Mesothelial cell of epicardium (in vitro differentiated cells): ENCODE measurements around the gene TRAF2. TPM values are rescaled to one million over a fixed set of nuclear protein-coding genes. Genes with fewer than 3 reads are reported as not detected.

ENCODE experiments used
- DNase-seq, 2 experiments: peaks; one replicate each; pipeline ENCODE4 v3.0.0; 2021; ENCODE audit warnings: low spot score in 2 of 2; ENCODE audit not compliant: unreplicated experiment in 2 of 2
- H3K27ac Mint-ChIP-seq: 2 replicates; pipeline ENCODE4 v1.8.0; 2021; ENCODE audit warnings: mixed read lengths
- H3K27me3 Mint-ChIP-seq: 2 replicates; pipeline ENCODE4 v1.8.0; 2021; ENCODE audit warnings: low read depth, mixed read lengths
- H3K36me3 Mint-ChIP-seq: 2 replicates; pipeline ENCODE4 v1.8.0; 2021; ENCODE audit warnings: mixed read lengths
- H3K4me1 Mint-ChIP-seq: 2 replicates; pipeline ENCODE4 v1.8.0; 2021; ENCODE audit warnings: mixed read lengths
- H3K4me3 Mint-ChIP-seq: 2 replicates; pipeline ENCODE4 v1.8.0; 2021; ENCODE audit warnings: mild to moderate bottlenecking, moderate library complexity, mixed read lengths
- H3K9me3 Mint-ChIP-seq: 2 replicates; pipeline ENCODE4 v1.8.0; 2021; ENCODE audit warnings: mixed read lengths
- total RNA-seq: library from RNA; stranded (reverse); gene quantifications from 3 replicates; pipeline ENCODE4 v1.2.1, GENCODE V29; 2021
- TF ChIP-seq, protein P1 (sequence below): fragments of 200-600 bp; sonication (generic); IDR thresholded peaks from one replicate; pipeline ENCODE4 v1.5.0; 2021; ENCODE audit warnings: antibody characterized with exemption; ENCODE audit not compliant: unreplicated experiment

Gene TRAF2
- total RNA-seq, 1 donor from 2014 or later: 17.4 TPM

GRCh38 chr9:136952876-136953770 lies 66.8 kb downstream of the TRAF2 start:
- DNase-seq: no peak
- peaks cover 4% of the 10 kb centered on the region for H3K4me1 Mint-ChIP-seq
- H3K27me3 Mint-ChIP-seq: no peaks in the 10 kb centered on the region
- H3K4me3 Mint-ChIP-seq: no peak overlapping the region
- TF ChIP-seq, protein P1, sequence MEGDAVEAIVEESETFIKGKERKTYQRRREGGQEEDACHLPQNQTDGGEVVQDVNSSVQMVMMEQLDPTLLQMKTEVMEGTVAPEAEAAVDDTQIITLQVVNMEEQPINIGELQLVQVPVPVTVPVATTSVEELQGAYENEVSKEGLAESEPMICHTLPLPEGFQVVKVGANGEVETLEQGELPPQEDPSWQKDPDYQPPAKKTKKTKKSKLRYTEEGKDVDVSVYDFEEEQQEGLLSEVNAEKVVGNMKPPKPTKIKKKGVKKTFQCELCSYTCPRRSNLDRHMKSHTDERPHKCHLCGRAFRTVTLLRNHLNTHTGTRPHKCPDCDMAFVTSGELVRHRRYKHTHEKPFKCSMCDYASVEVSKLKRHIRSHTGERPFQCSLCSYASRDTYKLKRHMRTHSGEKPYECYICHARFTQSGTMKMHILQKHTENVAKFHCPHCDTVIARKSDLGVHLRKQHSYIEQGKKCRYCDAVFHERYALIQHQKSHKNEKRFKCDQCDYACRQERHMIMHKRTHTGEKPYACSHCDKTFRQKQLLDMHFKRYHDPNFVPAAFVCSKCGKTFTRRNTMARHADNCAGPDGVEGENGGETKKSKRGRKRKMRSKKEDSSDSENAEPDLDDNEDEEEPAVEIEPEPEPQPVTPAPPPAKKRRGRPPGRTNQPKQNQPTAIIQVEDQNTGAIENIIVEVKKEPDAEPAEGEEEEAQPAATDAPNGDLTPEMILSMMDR: no peak
- H3K9me3 Mint-ChIP-seq: peaks cover 8% of the 10 kb centered on the region
- H3K36me3 Mint-ChIP-seq: no peaks in the 10 kb centered on the region
- no peak overlapping the region for H3K27ac Mint-ChIP-seq

DNA sequence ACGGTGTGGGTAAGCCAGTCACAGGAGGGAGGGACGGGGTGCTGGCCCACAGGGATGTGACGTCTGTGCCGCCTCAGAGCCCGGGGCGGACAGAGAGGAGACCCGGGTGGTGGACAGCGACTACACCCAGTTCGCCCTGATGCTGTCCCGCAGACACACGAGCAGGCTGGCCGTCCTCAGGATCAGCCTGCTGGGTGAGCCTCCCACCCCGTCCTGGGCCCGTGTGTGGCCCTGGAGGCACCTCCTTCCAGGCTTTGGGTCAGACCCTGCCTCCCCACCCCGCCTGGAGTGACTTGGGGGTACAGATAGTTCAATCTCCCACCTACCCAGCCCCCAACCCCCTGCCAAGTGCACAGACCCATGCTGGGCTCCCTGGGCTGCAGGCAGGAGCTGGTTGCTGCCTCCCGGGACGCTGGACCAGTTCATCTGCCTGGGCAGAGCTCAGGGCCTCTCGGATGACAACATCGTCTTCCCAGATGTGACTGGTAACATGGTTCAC lies 67.5 kb downstream of the TRAF2 start:
- no peak for DNase-seq
- Mint-ChIP-seq H3K4me1 (peaks cover 2% of the 10 kb centered on the region), H3K27ac (no peak overlapping the region), H3K4me3 (no peak overlapping the region), H3K9me3 (peaks cover 8% of the 10 kb centered on the region), H3K36me3 (no peaks in the 10 kb centered on the region), H3K27me3 (no peaks in the 10 kb centered on the region)
- TF ChIP-seq, protein P1: no peak

DNA sequence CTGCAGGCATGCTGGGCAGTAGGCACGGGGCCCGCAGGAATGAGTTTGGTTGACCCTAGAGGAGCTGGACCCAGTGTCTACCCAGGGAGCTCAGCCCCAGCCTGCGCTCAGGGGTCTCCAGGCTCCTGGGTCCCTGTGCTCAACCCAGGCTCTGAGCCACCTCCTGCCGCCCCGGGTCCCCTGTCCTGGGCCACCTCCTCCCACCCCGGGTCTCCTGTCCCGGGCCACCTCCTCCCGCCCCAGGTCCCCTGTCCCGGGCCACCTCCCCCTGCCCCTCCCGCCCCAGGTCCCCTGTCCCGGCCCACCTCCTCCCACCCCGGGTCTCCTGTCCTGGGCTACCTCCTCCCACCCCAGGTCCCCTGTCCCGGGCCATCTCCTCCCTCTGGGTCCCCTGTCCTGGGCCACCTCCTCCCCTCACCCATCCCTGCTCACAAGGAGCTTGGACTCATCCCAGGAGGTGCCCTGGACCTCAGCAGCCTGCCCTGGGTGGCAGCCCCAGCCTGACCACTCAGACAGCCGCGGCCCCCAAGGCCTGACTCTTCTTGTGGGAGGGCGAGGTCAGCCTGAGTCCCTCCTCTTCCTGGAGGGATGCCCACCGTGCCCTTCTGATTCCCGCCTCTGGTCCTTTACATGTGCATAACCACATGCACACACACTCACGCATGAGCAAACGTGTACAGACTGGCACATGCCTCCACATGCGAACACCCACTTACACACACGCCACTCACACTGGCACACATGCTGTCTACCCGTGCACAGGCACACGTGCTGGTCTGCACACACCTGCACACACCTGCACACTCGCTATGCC lies 68.2 kb downstream of the TRAF2 start:
- TF ChIP-seq, protein P1: no peak
- peaks cover 2% of the 10 kb centered on the region for H3K4me1 Mint-ChIP-seq
- no peak overlapping the region for H3K27ac Mint-ChIP-seq
- peaks cover 8% of the 10 kb centered on the region for H3K9me3 Mint-ChIP-seq
- no peaks in the 10 kb centered on the region for H3K36me3 Mint-ChIP-seq
- no peaks in the 10 kb centered on the region for H3K27me3 Mint-ChIP-seq
- no peak overlapping the region for H3K4me3 Mint-ChIP-seq
- DNase-seq: no peak

- Mint-ChIP-seq H3K36me3 (no peaks in the 10 kb centered on the region), H3K27ac (no peak overlapping the region), H3K4me1 (peaks cover 2% of the 10 kb centered on the region), H3K27me3 (no peaks in the 10 kb centered on the region), H3K9me3 (peaks cover 8% of the 10 kb centered on the region), H3K4me3 (no peak overlapping the region)
- no peak for DNase-seq
- TF ChIP-seq, protein P1: no peak
These were observed 69.1 kb downstream of the TRAF2 start for GRCh38 chr9:136955202-136955942.

DNA sequence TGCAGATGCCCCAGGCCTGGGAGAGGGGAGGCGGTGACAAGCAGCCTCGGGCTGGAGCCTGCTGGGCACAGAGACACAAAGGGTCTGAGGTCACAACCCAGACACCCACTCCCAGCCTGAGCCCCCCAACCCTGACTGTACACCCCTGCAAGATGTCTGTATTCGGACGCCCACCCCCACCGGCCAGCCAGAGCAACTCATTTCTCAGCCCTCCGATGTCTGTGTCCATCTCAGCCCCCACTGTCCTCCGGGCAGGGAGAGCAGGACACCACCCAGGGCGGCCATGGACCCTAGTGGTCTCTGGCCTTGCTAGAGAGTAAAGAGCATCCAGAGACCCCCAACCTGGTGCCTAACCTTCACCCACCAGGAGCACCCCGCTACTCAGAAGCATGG lies 69.6 kb downstream of the TRAF2 start:
- Mint-ChIP-seq H3K27ac (no peak overlapping the region), H3K9me3 (peaks cover 8% of the 10 kb centered on the region), H3K4me1 (peaks cover 2% of the 10 kb centered on the region), H3K36me3 (no peaks in the 10 kb centered on the region), H3K4me3 (no peak overlapping the region), H3K27me3 (no peaks in the 10 kb centered on the region)
- TF ChIP-seq, protein P1: no peak
- DNase-seq: no peak
